Stomach (tissue), 19 donors: Measurements from ENCODE around the gene ACAD10. TPM values are rescaled to one million over a fixed set of nuclear protein-coding genes. Genes with fewer than 3 reads are reported as not detected.

ENCODE experiments used
- DNase-seq, 2 donors: peaks; one replicate each; pipeline versions ENCODE4 v3.0.0 to v3.0.0-alpha.2; 2013 to 2019
- H3K27ac ChIP-seq, 5 donors: fragments of 200-600 bp in 4 of 5; sonication (generic) in 4 of 5; one replicate each; pipeline ENCODE4 v1.5.1; 2013 to 2019; ENCODE audit warnings: mild to moderate bottlenecking in 1 of 5, moderate library complexity in 1 of 5
- H3K27me3 ChIP-seq, 3 donors: fragments of 200-600 bp; sonication (generic); one replicate each; pipeline ENCODE4 v1.5.1; 2017 to 2019; ENCODE audit warnings: mixed run types in 1 of 3
- H3K36me3 ChIP-seq, 4 donors: fragments of 200-600 bp; sonication (generic); 1 replicate in 3 of 4; 2 replicates in 1 of 4; pipeline ENCODE4 v1.5.1; 2016 to 2019
- H3K4me1 ChIP-seq, 4 donors: fragments of 200-600 bp; sonication (generic); one replicate each; pipeline ENCODE4 v1.5.1; 2016 to 2019
- H3K4me3 ChIP-seq, 4 donors: fragments of 200-600 bp; sonication (generic) in 3 of 4; one replicate each; pipeline ENCODE4 v1.5.1; 2016 to 2019; ENCODE audit warnings: mild to moderate bottlenecking in 1 of 4
- H3K9me3 ChIP-seq, 4 donors: fragments of 200-600 bp; sonication (generic); one replicate each; pipeline ENCODE4 v1.5.1; 2016 to 2019
- CTCF ChIP-seq, 7 experiments: fragments of 450-650 bp in 4 of 7; fragments of 200-600 bp in 3 of 7; sonication (generic) in 3 of 7; IDR thresholded peaks; one replicate each; pipeline ENCODE4 v1.5.1; 2016 to 2019; ENCODE audit warnings: antibody characterized with exemption in 7 of 7, control low read depth in 2 of 7, mild to moderate bottlenecking in 1 of 7
- EP300 ChIP-seq: sonication (generic); formaldehyde crosslinking; IDR thresholded peaks from one replicate; pipeline ENCODE4 v1.6.1; 2017; ENCODE audit warnings: antibody characterized with exemption
- POLR2A ChIP-seq, 4 donors: fragments of 450-650 bp; IDR thresholded peaks; one replicate each; pipeline ENCODE4 v1.6.1; 2016; ENCODE audit warnings: antibody characterized with exemption in 4 of 4, control low read depth in 2 of 4, mild to moderate bottlenecking in 1 of 4, moderate library complexity in 1 of 4
- POLR2AphosphoS5 ChIP-seq, 3 donors: sonication (generic); formaldehyde crosslinking; IDR thresholded peaks; one replicate each; pipeline ENCODE4 v1.6.1; 2016; ENCODE audit warnings: antibody characterized with exemption in 3 of 3
- WGBS, 5 donors: extraction: QIAGEN DNeasy Blood & Tissue Kit in 3 of 5; methylation state at CpG; one replicate each; pipeline versions ENCODE4 v1.1.5 to v1.1.7; 2013 to 2018; 5-methylcytosine and 5-hydroxymethylcytosine counted together
- intact Hi-C: fragments of 100-400 bp; cut with DNase I; formaldehyde crosslinking; loops from one replicate; pipeline ENCODE4 v1.15.1; 2023; ENCODE audit warnings: low total_unique reads
- long read RNA-seq, 10 donors: transcript quantifications; one replicate each; lab custom pipeline, GENCODE V29; 2026
- polyA plus RNA-seq, 3 donors: library from polyadenylated mRNA; stranded (reverse); fragments of 200-250 nt; gene quantifications; one replicate each; pipeline ENCODE4 v1.2.3, GENCODE V29; 2013
- total RNA-seq, 5 donors: library from RNA; depleted of rRNA; stranded (reverse); fragments of >200 nt; gene quantifications; one replicate each; pipeline versions ENCODE4 v1.1.0 to v1.2.3, GENCODE V29; 2014 to 2016
- donor health status: healthy with polysubstance abuse.
- donor health status: Bipolar disorder and iron deficiency.
- donor health status: healthy.

Gene ACAD10
- total RNA-seq (100 to 1,000 TPM in 1 of 5 donors, 10 to 100 TPM in 3, 1 to 10 TPM in 1; 9.4 to 128 (median 32.1) TPM), polyA plus RNA-seq (10 to 100 TPM in 2 of 3 donors, 1 to 10 TPM in 1; 9.8 to 15.7 (median 12.4) TPM)
- long read RNA-seq, donor 1, partial matches to known transcripts: 0 of 2 reads
- long read RNA-seq, donor 1, other reads (novel, unspliced or antisense): 0 of 2 reads
- long read RNA-seq, donor 2, partial matches to known transcripts: 0 of 1 reads
- long read RNA-seq, donor 2, other reads (novel, unspliced or antisense): 0 of 1 reads
- long read RNA-seq, donor 3, partial matches to known transcripts: 0 of 1 reads
- long read RNA-seq, donor 3, other reads (novel, unspliced or antisense): 0 of 1 reads
- long read RNA-seq, donor 4: 0 reads
- long read RNA-seq, donor 5, partial matches to known transcripts: 0 of 1 reads
- long read RNA-seq, donor 5, other reads (novel, unspliced or antisense): 0 of 1 reads
- long read RNA-seq, donor 6, partial matches to known transcripts: 0 of 6 reads
- long read RNA-seq, donor 6, other reads (novel, unspliced or antisense): 0 of 6 reads
- long read RNA-seq, donor 7, partial matches to known transcripts: 0 of 1 reads
- long read RNA-seq, donor 7, other reads (novel, unspliced or antisense): 0 of 1 reads
- long read RNA-seq, donor 8, partial matches to known transcripts: 0 of 2 reads
- long read RNA-seq, donor 8, other reads (novel, unspliced or antisense): 0 of 2 reads
- long read RNA-seq, donor 9: 0 reads
- long read RNA-seq, donor 10, partial matches to known transcripts: 0 of 2 reads
- long read RNA-seq, donor 10, other reads (novel, unspliced or antisense): 0 of 2 reads

GRCh38 chr12:111685811-111686573 lies at the start of gene ACAD10, which contains the start of gene BRAP:
ACAD10 (plus strand) TSS chr12:111686053; CDS start chr12:111692710, 6,657 bp downstream.
BRAP (minus strand) TSS chr12:111685956; CDS start chr12:111685792, 164 bp downstream.
- Histone ChIP-seq H3K4me1 (peaks cover 16 to 41% (median 33%) of the 10 kb centered on the region in 4 donors), H3K4me3 (peak within 1 kb of the TSS; percentile 78 to 99 (median 92)), H3K36me3 (peaks cover 15 to 23% (median 23%) of the 10 kb centered on the region in 4 donors), H3K9me3 (no peaks in the 10 kb centered on the region), H3K27ac (peak within 1 kb of the TSS; percentile 86 to 91 (median 91)), H3K27me3 (no peaks in the 10 kb centered on the region)
- WGBS, 5 donors: 0 to 1% (median 0%) methylated on average over 54 to 63 of the region's 63 CpGs
- TF ChIP-seq POLR2AphosphoS5 (IDR thresholded peaks at IDR 0.05) (peak; percentile 94 to 99 (median 97)), POLR2A (IDR thresholded peaks at IDR 0.05) (no peak)
- peak; percentile 97 to 99 for DNase-seq
- intact Hi-C loops: no loop called here

- peak overlapping the region in 2 of 4 donors; percentile 2 to 9 for H3K4me3 ChIP-seq
- TF ChIP-seq EP300 (no peak), POLR2AphosphoS5 (IDR thresholded peaks at IDR 0.05) (no peak), CTCF (IDR thresholded peaks at IDR 0.05) (no peak), POLR2A (IDR thresholded peaks at IDR 0.05) (no peak)
- WGBS, 5 donors: 12 to 35% (median 28%) methylated on average over 19 of the region's 19 CpGs
- H3K9me3 ChIP-seq: no peaks in the 10 kb centered on the region
- H3K4me1 ChIP-seq: peaks cover 0 to 22% (median 16%) of the 10 kb centered on the region in 4 donors
- peak; percentile 28 to 86 for DNase-seq
- peak overlapping the region in 4 of 5 donors; percentile 38 to 71 (median 60) for H3K27ac ChIP-seq
- H3K36me3 ChIP-seq: peaks cover 0 to 13% (median 5%) of the 10 kb centered on the region in 4 donors
- no peaks in the 10 kb centered on the region for H3K27me3 ChIP-seq
- intact Hi-C loops: no loop called here
These were observed 49.5 kb upstream of the ACAD10 start for GRCh38 chr12:111636209-111636945.

- Histone ChIP-seq H3K4me1 (peaks cover 9 to 39% (median 28%) of the 10 kb centered on the region in 4 donors), H3K36me3 (peaks cover 0 to 28% (median 21%) of the 10 kb centered on the region in 4 donors), H3K27me3 (no peaks in the 10 kb centered on the region), H3K4me3 (no peak overlapping the region), H3K9me3 (no peaks in the 10 kb centered on the region), H3K27ac (no peak overlapping the region)
- DNase-seq: peak in 1 of 2 donors; percentile 12
- no peak for TF ChIP-seq POLR2A (IDR thresholded peaks at IDR 0.05)
- no peak for TF ChIP-seq CTCF (IDR thresholded peaks at IDR 0.05)
- TF ChIP-seq POLR2AphosphoS5 (IDR thresholded peaks at IDR 0.05): no peak
- no peak for TF ChIP-seq EP300
- 53 to 69% (median 66%) methylated on average over 6 of the region's 6 CpGs for WGBS, 5 donors
- intact Hi-C loops: no loop called here
These were observed 47.3 kb upstream of the ACAD10 start for GRCh38 chr12:111638556-111638955.

- WGBS, 5 donors: 78 to 93% (median 87%) methylated on average over 5 of the region's 5 CpGs
- intact Hi-C loops: no loop called here
- no peak for TF ChIP-seq POLR2A (IDR thresholded peaks at IDR 0.05)
- no peak for TF ChIP-seq EP300
- TF ChIP-seq POLR2AphosphoS5 (IDR thresholded peaks at IDR 0.05): no peak
- no peak for TF ChIP-seq CTCF (IDR thresholded peaks at IDR 0.05)
These were observed 45.3 kb upstream of the ACAD10 start for GRCh38 chr12:111640506-111640905.

More at GRCh38 chr12:111640506-111640905, 45.3 kb upstream of the ACAD10 start:
- Histone ChIP-seq H3K4me1 (peaks cover 13 to 44% (median 31%) of the 10 kb centered on the region in 4 donors), H3K36me3 (peaks cover 13 to 48% (median 40%) of the 10 kb centered on the region in 4 donors), H3K9me3 (no peaks in the 10 kb centered on the region), H3K27ac (no peak overlapping the region), H3K27me3 (no peaks in the 10 kb centered on the region), H3K4me3 (no peak overlapping the region)
- DNase-seq: no peak
